ENCODE results near the gene HNRNPF. TPM values are rescaled to one million over a fixed set of nuclear protein-coding genes. Genes with fewer than 3 reads are reported as not detected.

HNRNPF gene
- total and polyA plus RNA-seq, 11 donors: 24.0 to 142 (median 79.1) TPM

DNA sequence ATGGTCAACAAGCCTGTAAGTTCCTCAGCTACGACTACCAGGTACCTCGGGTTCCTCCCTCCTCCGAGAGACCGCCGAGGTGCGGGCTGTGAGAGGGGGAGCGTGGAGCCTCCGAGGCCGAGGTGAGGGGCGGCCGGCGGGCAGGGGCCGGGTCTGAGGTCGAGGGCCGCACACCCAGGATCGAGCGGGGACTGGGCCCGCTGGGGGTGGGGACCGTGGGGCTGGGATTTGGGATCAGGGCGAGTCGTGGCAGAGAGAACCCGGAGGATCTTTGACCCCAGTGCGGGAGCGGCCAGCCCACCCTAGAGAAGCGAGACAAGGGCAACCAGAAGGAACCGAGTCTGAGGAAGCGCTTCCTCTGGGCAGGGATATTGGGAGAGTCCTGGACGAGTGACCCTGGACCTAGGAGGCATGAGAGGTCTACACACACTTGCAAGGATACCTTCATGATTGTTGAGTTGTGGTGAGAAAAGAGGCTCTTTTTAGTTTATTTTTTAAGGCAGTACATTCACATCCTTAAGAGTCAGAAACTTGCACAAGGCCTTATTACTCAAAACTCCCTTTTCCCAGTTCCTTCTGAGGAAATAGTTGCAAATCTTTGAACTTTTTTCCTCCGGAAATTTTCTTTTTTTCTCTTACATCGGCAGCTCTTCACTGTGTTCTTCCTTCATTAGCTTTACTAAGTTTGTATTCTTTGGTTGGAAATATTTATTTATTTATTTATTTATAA is 28.3 kb upstream of the HNRNPF start:
- WGBS, 4 donors: 5 to 11% (median 7%) methylated on average over 12 to 30 of the region's 30 CpGs
- H3K27ac ChIP-seq: peak overlapping the region; percentile 94 to 100 (median 98)
- no peaks in the 10 kb centered on the region for H3K27me3 ChIP-seq
- no peaks in the 10 kb centered on the region for H3K9me3 ChIP-seq
- TF ChIP-seq, protein P1, sequence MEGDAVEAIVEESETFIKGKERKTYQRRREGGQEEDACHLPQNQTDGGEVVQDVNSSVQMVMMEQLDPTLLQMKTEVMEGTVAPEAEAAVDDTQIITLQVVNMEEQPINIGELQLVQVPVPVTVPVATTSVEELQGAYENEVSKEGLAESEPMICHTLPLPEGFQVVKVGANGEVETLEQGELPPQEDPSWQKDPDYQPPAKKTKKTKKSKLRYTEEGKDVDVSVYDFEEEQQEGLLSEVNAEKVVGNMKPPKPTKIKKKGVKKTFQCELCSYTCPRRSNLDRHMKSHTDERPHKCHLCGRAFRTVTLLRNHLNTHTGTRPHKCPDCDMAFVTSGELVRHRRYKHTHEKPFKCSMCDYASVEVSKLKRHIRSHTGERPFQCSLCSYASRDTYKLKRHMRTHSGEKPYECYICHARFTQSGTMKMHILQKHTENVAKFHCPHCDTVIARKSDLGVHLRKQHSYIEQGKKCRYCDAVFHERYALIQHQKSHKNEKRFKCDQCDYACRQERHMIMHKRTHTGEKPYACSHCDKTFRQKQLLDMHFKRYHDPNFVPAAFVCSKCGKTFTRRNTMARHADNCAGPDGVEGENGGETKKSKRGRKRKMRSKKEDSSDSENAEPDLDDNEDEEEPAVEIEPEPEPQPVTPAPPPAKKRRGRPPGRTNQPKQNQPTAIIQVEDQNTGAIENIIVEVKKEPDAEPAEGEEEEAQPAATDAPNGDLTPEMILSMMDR (IDR thresholded peaks at IDR 0.05): no peak
- no peak for TF ChIP-seq POLR2A (IDR thresholded peaks at IDR 0.05)
- peak in 1 of 5 donors; percentile 45 for DNase-seq
- H3K36me3 ChIP-seq: no peaks in the 10 kb centered on the region
- ATAC-seq: peak in 2 of 4 donors; percentile 2 to 10
- H3K4me1 ChIP-seq: peaks cover 0 to 26% (median 13%) of the 10 kb centered on the region in 12 donors
- intact Hi-C loops (cut with DNase I): loop anchor here in 7 of 10 donors (2.0 to 5.0 kb wide), 4 partner anchors 17 to 75 kb away; no protein-coding TSS in a partner anchor
- H3K4me3 ChIP-seq: peak overlapping the region; percentile 55 to 99 (median 81)

GRCh38 chr10:43436291-43437140 is 27.5 kb upstream of the HNRNPF start, which contains the start of gene ZNF487:
TSS of gene ZNF487 (plus strand) at chr10:43437111. CDS start at chr10:43475814, 38,703 bp downstream.
- Histone ChIP-seq H3K4me1 (peaks cover 0 to 26% (median 13%) of the 10 kb centered on the region in 12 donors), H3K9me3 (no peaks in the 10 kb centered on the region), H3K27me3 (no peaks in the 10 kb centered on the region), H3K4me3 (peak within 1 kb of the TSS; percentile 55 to 99 (median 81)), H3K27ac (peak within 1 kb of the TSS; percentile 94 to 100 (median 98)), H3K36me3 (no peaks in the 10 kb centered on the region)
- intact Hi-C loops (cut with DNase I): loop anchor here in 7 of 10 donors (1.0 to 5.0 kb wide), 7 partner anchors 15 to 74 kb away; partner anchors contain the start of gene HNRNPF (in 1 of the 7)
- TF ChIP-seq, protein P1 (IDR thresholded peaks at IDR 0.05): peak in 8 of 12 donors; percentile 7 to 54 (median 34)
- peak in 1 of 2 donors; percentile 94 for TF ChIP-seq POLR2A (IDR thresholded peaks at IDR 0.05)
- ATAC-seq: peak; percentile 98 to 99 (median 99)
- 0 to 1% (median 1%) methylated on average over 29 to 69 of the region's 69 CpGs for WGBS, 4 donors
- peak; percentile 90 to 94 (median 92) for DNase-seq

DNA sequence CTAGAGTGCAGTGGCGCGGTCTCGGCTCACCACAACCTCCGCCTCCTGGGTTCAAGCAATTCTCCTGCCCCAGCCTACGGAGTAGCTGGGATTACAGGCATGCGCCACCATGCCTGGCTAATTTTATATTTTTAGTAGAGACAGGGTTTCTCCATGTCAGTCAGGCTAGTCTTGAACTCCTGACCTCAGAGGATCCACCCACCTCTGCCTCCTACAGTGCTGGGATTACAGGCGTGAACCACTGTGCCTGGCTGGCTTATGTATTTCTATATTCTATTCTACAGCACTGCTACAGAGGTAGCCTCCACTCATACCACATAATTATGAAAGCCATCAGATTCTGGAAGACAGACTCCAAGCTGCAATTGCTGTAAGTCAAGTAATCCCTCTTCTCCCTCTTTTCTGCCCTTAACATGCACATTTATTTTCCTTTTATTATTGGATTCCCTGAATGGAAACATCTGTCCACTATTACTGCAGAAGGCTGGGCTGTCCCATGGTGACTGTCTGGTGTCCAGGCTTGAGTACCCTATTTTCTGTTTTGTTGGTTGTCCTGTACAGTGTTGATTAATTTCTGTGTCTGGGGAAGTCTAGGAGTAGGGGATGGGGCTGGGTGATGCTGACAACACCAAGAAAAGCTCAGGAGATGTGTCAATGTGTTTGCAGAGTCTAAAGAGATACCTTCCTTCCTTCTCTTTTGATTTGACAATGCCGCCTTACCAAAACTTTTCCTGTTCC is 22.1 kb upstream of the HNRNPF start:
- Histone ChIP-seq H3K9me3 (no peaks in the 10 kb centered on the region), H3K4me1 (peaks cover 0 to 13% (median 6%) of the 10 kb centered on the region in 12 donors), H3K4me3 (no peak overlapping the region), H3K27me3 (no peaks in the 10 kb centered on the region), H3K36me3 (no peaks in the 10 kb centered on the region), H3K27ac (no peak overlapping the region)
- TF ChIP-seq, protein P1 (IDR thresholded peaks at IDR 0.05): no peak
- no peak for TF ChIP-seq POLR2A (IDR thresholded peaks at IDR 0.05)
- intact Hi-C loops (cut with DNase I): no loop called here
- ATAC-seq (no peak), DNase-seq (no peak)
- 91 to 94% (median 92%) methylated on average over 8 of the region's 8 CpGs for WGBS, 4 donors
